GM18505 (cell line): Measurements from ENCODE around the gene RHOB.

ENCODE experiments used
- ATAC-seq: cut with Tn5 transposase; IDR thresholded peaks from one replicate; pipeline ENCODE4 v1.9.1; 2021; ENCODE audit not compliant: unreplicated experiment
- POLR2A ChIP-seq: IDR thresholded peaks from 4 replicates; pipeline ENCODE4 v1.6.1; 2011; ENCODE audit warnings: borderline replicate concordance; ENCODE audit not compliant: insufficient read depth, insufficient read length; ENCODE audit errors: extremely low read depth

The RHOB gene

DNA sequence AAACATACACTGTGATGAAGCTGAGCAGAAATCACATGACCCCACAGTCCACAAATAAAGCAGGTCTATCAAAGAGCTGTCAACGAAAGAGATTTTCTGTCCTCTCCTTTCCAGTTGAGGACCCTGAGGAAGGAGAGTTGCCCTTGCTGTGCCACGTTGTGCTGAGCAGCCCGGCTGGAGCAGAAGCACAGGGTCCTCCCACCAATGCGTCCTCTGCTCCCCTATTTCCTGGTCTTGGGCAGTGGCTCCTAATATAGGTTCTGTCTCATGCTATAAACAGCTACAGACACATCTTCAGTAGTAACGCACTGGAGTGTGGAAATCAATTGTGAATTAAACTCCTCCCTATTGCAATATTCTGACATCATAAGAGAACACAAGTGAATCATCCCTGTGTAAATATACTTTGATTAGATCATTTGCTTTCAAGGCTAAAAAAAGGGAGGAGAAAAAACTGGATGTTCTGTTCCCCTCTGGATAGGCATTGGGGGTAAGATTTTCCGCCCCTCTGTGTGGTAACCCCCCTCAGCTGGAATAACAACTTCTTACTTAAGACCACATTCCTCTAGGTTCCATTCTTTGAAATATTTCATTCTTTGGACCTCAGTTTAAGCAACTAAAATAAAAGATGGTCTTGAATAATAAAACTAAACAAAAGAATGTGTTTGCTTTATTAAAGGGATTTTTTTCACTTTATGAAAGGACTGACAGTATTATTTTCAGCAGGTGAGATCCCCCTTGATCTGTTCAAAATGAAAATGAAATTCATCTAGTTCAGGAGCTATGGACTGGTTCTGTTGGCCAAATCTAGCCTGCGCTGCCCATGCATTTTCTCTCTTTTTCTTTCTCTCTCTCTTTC is 8.3 kb upstream of the RHOB start:
- ATAC-seq: no peak
- no peak for TF ChIP-seq POLR2A

DNA sequence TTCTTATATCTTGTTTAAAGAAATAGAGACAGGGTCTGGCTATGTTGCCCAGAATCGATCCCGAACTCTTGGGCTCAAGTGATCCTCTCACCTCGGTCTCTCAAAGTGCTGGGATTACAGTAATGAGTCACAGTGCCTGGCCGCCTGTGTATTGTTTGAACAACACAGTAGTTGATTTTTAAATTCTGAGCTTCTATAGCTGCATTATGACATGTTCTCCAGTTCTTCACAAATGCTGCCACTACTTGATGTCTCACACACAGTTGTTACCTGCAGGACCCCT is 7.7 kb upstream of the RHOB start:
- ATAC-seq: no peak
- no peak for TF ChIP-seq POLR2A

DNA sequence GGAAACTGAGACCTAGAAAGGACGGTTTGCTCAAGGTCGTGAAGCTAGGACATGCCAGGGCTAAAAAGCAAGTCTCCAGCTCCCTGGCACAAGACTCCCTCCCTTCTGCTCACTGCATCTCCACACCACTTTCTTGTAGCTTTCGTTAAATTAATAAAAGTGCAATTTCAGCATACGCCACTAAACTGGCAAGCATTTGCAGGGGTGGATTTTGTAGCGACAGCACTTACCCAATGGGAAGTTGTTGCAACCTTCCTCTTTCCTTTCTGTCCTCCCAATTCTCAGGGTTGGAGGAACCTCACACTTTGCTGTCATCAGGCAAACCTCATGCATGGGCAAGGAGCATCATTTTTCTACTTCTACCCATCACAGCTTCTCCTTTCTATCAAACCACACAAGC is 7.4 kb upstream of the RHOB start:
- no peak for TF ChIP-seq POLR2A
- no peak for ATAC-seq

DNA sequence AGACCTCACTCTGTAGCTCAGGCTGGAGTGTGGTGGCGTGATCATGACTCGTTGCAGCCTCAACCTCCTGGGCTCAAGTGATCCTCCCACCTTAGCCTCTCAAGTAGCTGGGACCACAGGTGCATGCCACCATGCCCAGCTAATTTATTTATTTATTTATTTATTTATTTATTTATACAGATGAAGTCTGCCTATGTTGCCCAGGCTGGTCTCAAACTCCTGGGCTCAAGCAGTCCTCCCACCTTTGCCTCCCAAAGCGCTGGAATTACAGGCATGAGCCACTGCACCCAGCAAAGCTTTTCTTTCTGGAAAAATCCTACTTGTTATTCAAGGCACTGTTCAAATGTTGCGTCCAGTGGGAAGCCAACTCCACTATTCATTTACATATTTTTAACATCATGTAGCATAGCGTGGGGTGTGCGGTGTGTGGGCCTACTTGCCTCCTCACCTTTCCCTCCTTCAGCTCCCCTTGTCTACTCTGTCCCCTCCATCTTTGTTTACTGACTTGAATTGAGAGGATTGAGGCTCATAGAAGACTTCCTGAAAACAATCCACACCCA is 6.8 kb upstream of the RHOB start:
- no peak for ATAC-seq
- TF ChIP-seq POLR2A: no peak

DNA sequence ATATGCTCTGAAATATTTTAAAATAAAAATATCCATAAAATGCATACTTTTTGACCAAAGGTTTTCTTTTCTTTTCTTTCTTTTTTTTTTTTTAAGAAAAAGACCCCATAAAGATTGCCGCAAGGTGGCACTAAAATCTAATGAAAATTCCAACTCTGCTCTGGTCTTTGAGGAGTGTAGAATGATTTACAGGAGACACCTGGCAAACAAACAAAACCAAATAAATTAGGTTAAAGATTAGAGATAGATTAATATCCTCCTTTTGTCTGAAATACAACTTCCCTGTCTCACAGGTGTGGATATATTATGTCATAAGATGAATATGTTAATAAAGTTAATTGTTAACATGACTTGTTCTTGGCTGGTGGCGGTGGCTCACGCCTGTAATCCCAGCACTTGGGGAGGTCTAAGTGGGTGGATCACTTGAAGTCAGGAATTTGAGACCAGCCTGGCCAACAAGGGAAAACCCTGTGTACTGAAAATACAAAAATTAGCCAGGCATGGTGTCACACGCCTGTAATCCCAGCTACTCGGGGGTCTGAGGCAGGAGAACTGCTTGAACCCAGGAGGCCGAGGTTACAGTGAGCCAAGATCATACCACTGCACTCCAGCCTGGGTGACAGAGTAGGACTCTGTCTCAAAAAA is 3.5 kb upstream of the RHOB start:
- ATAC-seq: no peak
- TF ChIP-seq POLR2A: no peak

DNA sequence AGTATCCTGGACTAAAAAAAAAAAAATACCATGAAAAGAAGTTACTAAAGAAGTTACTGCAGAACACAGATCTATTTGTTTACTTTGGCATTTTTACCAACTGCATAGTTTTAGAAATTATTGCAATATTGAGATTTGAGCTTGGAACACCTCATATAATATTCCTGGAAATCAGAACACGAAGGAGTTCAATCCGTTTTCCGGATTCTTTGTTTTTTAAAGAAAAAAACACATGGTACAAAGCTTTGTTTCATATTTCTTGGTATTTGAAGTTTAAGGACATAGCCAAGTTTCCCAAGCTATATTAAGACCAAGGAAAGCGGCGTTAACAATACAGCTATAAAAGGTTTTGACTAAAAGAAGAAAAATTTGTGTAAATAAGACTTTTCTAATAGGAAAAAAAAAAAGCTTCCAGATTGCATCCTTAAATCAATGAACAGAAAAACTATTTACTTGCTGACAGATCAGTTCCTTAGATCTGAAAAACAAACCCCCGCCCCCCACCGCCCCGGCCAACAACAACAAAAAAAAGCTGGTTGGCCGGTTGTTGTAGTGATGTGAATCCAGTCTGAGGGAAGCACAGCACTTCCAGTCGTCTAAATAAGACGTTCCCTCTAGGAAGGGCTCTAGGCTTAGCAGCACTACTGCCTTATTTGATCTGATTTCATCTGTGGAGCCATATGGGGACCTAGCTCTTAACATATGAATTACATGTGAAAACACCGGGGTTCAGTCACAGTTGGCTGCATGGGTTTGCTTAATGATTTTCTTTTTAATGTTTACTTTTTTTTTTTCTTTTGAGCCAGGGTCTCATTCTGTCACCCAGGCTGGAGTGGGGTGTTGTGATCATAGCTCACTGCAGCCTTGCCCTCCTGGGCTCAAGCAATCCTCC is 2.5 kb upstream of the RHOB start:
- TF ChIP-seq POLR2A: no peak
- no peak for ATAC-seq

DNA sequence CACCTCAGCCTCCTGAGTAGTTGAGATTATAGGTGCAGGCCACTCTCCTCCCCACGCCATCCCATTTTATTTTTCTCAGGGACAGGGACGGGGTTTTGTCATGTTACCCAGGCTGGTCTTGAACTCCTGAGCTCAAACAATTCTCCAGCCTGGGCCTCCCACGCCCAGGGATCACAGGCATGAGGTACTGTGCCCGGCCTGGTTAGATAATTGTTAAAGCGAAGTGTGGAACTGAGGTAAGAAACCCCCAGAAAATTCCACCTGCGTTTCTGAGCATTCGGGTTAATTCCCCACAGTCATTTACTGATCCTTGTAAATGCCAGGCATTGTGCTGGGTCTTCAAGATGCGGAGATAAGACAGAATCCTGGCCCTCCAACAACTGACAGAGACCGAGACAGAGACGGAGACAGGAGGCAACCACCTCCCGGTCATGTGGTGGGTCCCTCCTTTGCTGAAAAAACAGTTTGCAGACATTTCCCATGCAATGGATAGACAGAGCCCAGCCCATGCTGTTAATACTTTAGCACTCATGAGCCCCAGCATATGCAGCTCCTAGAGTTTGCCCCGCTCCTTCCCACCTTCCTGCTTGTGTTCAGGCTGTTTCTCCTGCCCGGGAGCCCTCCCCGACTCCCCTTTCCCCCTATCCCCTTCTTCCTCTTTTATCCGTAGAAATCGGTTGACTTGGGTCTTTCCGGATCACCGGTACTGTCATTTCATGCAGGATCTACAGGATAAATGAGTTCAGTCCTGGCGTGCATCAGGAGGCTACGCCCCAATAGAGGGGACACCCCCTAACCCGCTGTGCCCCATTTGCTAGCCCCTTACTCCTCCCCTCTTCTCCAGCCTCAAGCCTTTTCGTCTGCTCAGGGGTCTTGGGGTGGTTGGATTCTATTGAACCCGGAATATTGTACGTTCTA is 1.6 kb upstream of the RHOB start:
- ATAC-seq: no peak
- no peak for TF ChIP-seq POLR2A

DNA sequence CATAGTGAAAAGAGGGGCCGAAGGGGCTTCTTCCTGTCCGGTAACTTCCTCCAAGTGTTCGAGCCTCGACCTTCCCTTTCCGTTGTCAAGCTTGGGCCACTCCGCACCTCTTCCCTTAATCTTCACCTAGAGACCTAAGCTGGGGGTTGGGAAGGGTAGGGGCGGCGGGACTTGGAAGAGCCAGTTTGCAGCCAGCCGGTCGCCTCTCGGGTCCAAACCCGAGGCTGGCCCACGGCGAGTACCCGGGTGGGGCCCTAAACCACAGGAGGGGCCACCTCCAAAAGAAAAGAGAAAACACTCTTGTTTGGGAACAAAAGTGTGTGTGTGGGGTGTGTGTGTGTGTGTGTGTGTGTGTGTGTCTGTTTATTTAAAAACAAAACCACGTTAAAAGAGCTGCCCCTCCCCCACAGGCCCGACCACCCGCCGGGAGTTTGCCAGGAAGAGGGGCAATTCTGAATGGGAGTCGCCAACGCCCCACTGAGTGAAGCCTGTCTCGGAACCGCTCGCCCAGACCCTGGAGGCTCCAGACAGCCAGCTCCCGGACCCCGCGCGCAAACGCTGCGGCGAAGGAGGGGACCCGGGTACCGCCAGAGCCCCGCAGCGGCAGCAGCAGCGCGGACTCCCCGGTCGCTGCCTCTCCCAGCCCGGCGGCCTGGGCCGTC is 488 bp upstream of the RHOB start:
- no peak for TF ChIP-seq POLR2A
- ATAC-seq: no peak

DNA sequence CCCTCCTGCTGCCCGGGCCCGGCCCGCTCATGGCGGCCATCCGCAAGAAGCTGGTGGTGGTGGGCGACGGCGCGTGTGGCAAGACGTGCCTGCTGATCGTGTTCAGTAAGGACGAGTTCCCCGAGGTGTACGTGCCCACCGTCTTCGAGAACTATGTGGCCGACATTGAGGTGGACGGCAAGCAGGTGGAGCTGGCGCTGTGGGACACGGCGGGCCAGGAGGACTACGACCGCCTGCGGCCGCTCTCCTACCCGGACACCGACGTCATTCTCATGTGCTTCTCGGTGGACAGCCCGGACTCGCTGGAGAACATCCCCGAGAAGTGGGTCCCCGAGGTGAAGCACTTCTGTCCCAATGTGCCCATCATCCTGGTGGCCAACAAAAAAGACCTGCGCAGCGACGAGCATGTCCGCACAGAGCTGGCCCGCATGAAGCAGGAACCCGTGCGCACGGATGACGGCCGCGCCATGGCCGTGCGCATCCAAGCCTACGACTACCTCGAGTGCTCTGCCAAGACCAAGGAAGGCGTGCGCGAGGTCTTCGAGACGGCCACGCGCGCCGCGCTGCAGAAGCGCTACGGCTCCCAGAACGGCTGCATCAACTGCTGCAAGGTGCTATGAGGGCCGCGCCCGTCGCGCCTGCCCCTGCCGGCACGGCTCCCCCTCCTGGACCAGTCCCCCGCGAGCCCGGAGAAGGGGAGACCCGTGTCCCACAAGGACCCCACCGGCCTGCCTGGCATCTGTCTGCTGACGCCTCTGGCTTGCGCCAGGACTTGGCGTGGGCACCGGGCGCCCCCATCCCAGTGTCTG is 767 bp downstream of the RHOB start:
- ATAC-seq: peak; percentile 3
- no peak for TF ChIP-seq POLR2A

DNA sequence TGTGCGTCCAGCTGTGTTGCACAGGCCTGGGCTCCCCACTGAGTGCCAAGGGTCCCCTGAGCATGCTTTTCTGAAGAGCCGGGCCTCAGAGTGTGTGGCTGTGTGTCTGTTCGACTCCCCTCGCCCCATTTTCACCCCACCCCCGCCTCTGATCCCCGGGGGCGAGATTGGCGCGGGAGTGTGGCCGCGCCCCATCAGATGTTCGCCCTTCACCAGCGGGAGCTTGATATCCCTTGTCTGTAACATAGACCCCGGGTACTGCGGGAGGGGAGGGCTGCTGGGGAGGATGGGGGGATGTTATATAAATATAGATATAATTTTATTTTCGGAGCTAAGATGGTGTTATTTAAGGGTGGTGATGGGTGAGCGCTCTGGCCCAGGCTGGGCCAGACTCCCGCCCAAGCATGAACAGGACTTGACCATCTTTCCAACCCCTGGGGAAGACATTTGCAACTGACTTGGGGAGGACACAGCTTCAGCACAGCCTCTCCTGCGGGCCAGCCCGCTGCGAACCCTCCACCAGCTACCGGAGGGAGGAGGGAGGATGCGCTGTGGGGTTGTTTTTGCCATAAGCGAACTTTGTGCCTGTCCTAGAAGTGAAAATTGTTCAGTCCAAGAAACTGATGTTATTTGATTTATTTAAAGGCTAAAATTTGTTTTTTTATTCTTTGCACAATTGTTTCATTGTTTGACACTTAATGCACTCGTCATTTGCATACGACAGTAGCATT is 1.5 kb downstream of the RHOB start:
- no peak for TF ChIP-seq POLR2A
- ATAC-seq: no peak

DNA sequence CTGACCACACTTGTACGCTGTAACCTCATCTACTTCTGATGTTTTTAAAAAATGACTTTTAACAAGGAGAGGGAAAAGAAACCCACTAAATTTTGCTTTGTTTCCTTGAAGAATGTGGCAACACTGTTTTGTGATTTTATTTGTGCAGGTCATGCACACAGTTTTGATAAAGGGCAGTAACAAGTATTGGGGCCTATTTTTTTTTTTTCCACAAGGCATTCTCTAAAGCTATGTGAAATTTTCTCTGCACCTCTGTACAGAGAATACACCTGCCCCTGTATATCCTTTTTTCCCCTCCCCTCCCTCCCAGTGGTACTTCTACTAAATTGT is 2.1 kb downstream of the RHOB start:
- TF ChIP-seq POLR2A: no peak
- ATAC-seq: no peak
